Right lobe of liver (tissue), 4 donors: Measurements from ENCODE around the gene LPIN1.

Experiments
- CTCF ChIP-seq, 4 donors: fragments of 200-600 bp in 3 of 4; fragments of 450-650 bp in 1 of 4; IDR thresholded peaks; one replicate each; pipeline versions ENCODE4 v1.5.1 to v1.8.0; 2016 to 2022; ENCODE audit warnings: antibody characterized with exemption in 4 of 4, mild to moderate bottlenecking in 2 of 4
- POLR2A ChIP-seq: fragments of 450-650 bp; IDR thresholded peaks from one replicate; pipeline ENCODE4 v1.6.1; 2017; ENCODE audit warnings: antibody characterized with exemption, mild to moderate bottlenecking
- donor health status: DM: no; HTN: no; CAD: no.
- donor health status: DM: no; HTN: no; CAD: no.
- donor health status: DM: no; HTN: yes; CAD: no.

DNA sequence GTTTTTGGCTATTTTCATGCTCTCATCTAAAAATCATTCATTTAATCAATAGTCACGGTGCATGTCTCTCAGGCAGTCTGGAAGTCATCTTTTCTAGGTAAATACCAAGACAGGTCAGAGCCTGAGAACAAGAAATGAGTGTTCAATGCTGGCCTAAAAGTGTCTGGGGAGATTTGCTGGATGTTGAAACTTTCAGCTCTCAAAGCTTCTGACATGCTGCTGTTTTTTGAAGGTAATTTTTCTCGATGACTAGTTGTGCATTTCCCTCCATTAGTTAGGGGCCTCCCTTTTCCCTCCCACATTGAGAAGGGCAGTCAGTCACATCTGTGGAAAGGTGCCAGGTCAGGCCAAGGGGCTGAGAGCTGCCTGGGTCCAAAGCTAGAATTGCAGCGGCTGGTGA lies 115.6 kb downstream of the LPIN1 start:
- TF ChIP-seq CTCF (IDR thresholded peaks at IDR 0.05) (no peak), POLR2A (no peak)
